HepG2 (cell line): ENCODE data around the gene RESP18. TPM values are rescaled to one million over a fixed set of nuclear protein-coding genes. Genes with fewer than 3 reads are reported as not detected.

Experiments used
- ARNT ChIP-seq: fragments of 450-650 bp; IDR thresholded peaks from 2 replicates; pipeline ENCODE4 v1.6.1; 2017
- ATM ChIP-seq: fragments of 450-650 bp; IDR thresholded peaks from 2 replicates; pipeline ENCODE4 v1.7.1; 2017; ENCODE audit warnings: mild to moderate bottlenecking, borderline replicate concordance
- BATF2 ChIP-seq: sonication (generic); formaldehyde crosslinking; IDR thresholded peaks from 2 replicates; pipeline ENCODE4 v1.8.0; 2022; ENCODE audit warnings: mild to moderate bottlenecking, missing genetic modification reagents, moderate library complexity
- CBX5 ChIP-seq: sonication (generic); formaldehyde crosslinking; IDR thresholded peaks from 2 replicates; pipeline ENCODE4 v1.4.0; 2020; ENCODE audit warnings: missing genetic modification reagents, borderline replicate concordance
- CENPBD1 ChIP-seq: sonication (generic); formaldehyde crosslinking; IDR thresholded peaks from 2 replicates; pipeline ENCODE4 v1.8.0; 2022; ENCODE audit warnings: missing genetic modification reagents, low read depth, mild to moderate bottlenecking, borderline replicate concordance
- GABPB1 ChIP-seq: IDR thresholded peaks from 2 replicates; pipeline ENCODE4 v1.6.1; 2016; ENCODE audit warnings: mild to moderate bottlenecking, missing genetic modification reagents, moderate library complexity, missing compliant biosample characterization
- GATA4 ChIP-seq: sonication (generic); IDR thresholded peaks from 2 replicates; pipeline ENCODE4 v1.6.1; 2016; ENCODE audit warnings: antibody characterized with exemption, low read depth, borderline replicate concordance
- GFI1 ChIP-seq: sonication (generic); formaldehyde crosslinking; IDR thresholded peaks from 2 replicates; pipeline ENCODE4 v1.5.0; 2020; ENCODE audit warnings: missing genetic modification reagents, mild to moderate bottlenecking, borderline replicate concordance
- JUN ChIP-seq: sonication (generic); formaldehyde crosslinking; IDR thresholded peaks from 2 replicates; pipeline ENCODE4 v1.4.0; 2020; ENCODE audit warnings: mild to moderate bottlenecking, missing genetic modification reagents
- MED13 ChIP-seq: sonication (generic); formaldehyde crosslinking; IDR thresholded peaks from 2 replicates; pipeline ENCODE4 v1.5.0; 2020; ENCODE audit warnings: missing genetic modification reagents
- PHF20 ChIP-seq: sonication (generic); formaldehyde crosslinking; IDR thresholded peaks from 2 replicates; pipeline ENCODE4 v1.5.0; 2020; ENCODE audit warnings: mild to moderate bottlenecking, missing genetic modification reagents
- PHF8 ChIP-seq: sonication (generic); formaldehyde crosslinking; IDR thresholded peaks from 2 replicates; pipeline ENCODE4 v1.5.0; 2020; ENCODE audit warnings: missing genetic modification reagents
- POLR2A ChIP-seq, 2 experiments: IDR thresholded peaks; 2 replicates each; pipeline ENCODE4 v1.6.1; 2011; ENCODE audit warnings: low read depth in 2 of 2, low read length in 2 of 2, mild to moderate bottlenecking in 1 of 2, moderate library complexity in 1 of 2; ENCODE audit not compliant: insufficient read depth in 1 of 2
- SP1 ChIP-seq, 2 experiments: fragments of 450-650 bp in 1 of 2; sonication (generic) in 1 of 2; formaldehyde crosslinking in 1 of 2; IDR thresholded peaks; 2 replicates each; pipeline versions ENCODE4 v1.4.0 to v1.6.1; 2016 to 2020; ENCODE audit warnings: missing genetic modification reagents in 1 of 2
- SSRP1 ChIP-seq: IDR thresholded peaks from 2 replicates; pipeline ENCODE4 v1.6.1; 2016; ENCODE audit warnings: control low read depth
- TARDBP ChIP-seq: sonication (generic); formaldehyde crosslinking; IDR thresholded peaks from 2 replicates; pipeline ENCODE4 v1.8.0; 2022; ENCODE audit warnings: mild to moderate bottlenecking, missing genetic modification reagents
- TBP ChIP-seq: sonication (generic); formaldehyde crosslinking; IDR thresholded peaks from 2 replicates; pipeline ENCODE4 v1.5.0; 2020; ENCODE audit warnings: missing genetic modification reagents
- ZBTB7B ChIP-seq: sonication (generic); formaldehyde crosslinking; IDR thresholded peaks from 2 replicates; pipeline ENCODE4 v1.4.0; 2020; ENCODE audit warnings: missing genetic modification reagents
- ZNF232 ChIP-seq: sonication (generic); formaldehyde crosslinking; IDR thresholded peaks from 2 replicates; pipeline ENCODE4 v1.4.0; 2020; ENCODE audit warnings: missing genetic modification reagents, borderline replicate concordance
- ZNF451 ChIP-seq: sonication (generic); formaldehyde crosslinking; IDR thresholded peaks from 2 replicates; pipeline ENCODE4 v1.5.0; 2020; ENCODE audit warnings: mild to moderate bottlenecking, missing genetic modification reagents
- ZNF503 ChIP-seq: sonication (generic); formaldehyde crosslinking; IDR thresholded peaks from 2 replicates; pipeline ENCODE4 v1.4.0; 2020; ENCODE audit warnings: missing genetic modification reagents
- ZNF552 ChIP-seq: sonication (generic); formaldehyde crosslinking; IDR thresholded peaks from 2 replicates; pipeline ENCODE4 v1.9.0; 2022; ENCODE audit warnings: missing genetic modification reagents, mild to moderate bottlenecking, borderline replicate concordance
- ZNF569 ChIP-seq: sonication (generic); formaldehyde crosslinking; IDR thresholded peaks from 2 replicates; pipeline ENCODE4 v1.5.0; 2020; ENCODE audit warnings: mild to moderate bottlenecking, missing genetic modification reagents, moderate library complexity, borderline replicate concordance
- ZNF713 ChIP-seq: sonication (generic); formaldehyde crosslinking; IDR thresholded peaks from 2 replicates; pipeline ENCODE4 v1.4.0; 2020; ENCODE audit warnings: mild to moderate bottlenecking, missing genetic modification reagents
- polyA plus RNA-seq, 8 experiments: library from polyadenylated mRNA; depleted of rRNA in 3 of 8; stranded (reverse) in 7 of 8; unstranded in 1 of 8; fragments of >200 nt; fragmentation: Illumina TruSeq in 4 of 8; extraction: Trizol in 4 of 8; gene quantifications; 2 replicates each; pipeline versions ENCODE4 v1.2.1 to v1.2.3, GENCODE V29; 2011 to 2016; ENCODE audit warnings: low read depth in 4 of 8, missing spikeins in 1 of 8, mixed read lengths in 1 of 8; ENCODE audit not compliant: insufficient read depth in 1 of 8
- total RNA-seq, 5 experiments: library from RNA; depleted of rRNA; stranded (reverse); fragments of >200 nt; fragmentation: Illumina TruSeq; extraction: Trizol; gene quantifications; 2 replicates each; pipeline ENCODE4 v1.2.3, GENCODE V29; 2016; ENCODE audit warnings: low read depth in 1 of 5
- TF ChIP-seq, protein P1 (sequence below): sonication (generic); formaldehyde crosslinking; IDR thresholded peaks from 2 replicates; pipeline ENCODE4 v1.5.1; 2020; ENCODE audit warnings: missing genetic modification reagents, mild to moderate bottlenecking, borderline replicate concordance

RESP18 gene
- total and polyA plus RNA-seq, 2 of the 13 experiments (the other 11 are each of a cell fraction or from before 2014, with no cell fraction given), result not detected

- no peak for TF ChIP-seq ZNF569
- TF ChIP-seq, protein P1, sequence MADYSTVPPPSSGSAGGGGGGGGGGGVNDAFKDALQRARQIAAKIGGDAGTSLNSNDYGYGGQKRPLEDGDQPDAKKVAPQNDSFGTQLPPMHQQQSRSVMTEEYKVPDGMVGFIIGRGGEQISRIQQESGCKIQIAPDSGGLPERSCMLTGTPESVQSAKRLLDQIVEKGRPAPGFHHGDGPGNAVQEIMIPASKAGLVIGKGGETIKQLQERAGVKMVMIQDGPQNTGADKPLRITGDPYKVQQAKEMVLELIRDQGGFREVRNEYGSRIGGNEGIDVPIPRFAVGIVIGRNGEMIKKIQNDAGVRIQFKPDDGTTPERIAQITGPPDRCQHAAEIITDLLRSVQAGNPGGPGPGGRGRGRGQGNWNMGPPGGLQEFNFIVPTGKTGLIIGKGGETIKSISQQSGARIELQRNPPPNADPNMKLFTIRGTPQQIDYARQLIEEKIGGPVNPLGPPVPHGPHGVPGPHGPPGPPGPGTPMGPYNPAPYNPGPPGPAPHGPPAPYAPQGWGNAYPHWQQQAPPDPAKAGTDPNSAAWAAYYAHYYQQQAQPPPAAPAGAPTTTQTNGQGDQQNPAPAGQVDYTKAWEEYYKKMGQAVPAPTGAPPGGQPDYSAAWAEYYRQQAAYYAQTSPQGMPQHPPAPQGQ (CRISPR knock-in tag), result no peak
- peak; percentile 81 for TF ChIP-seq TARDBP (CRISPR knock-in tag)
- peak; percentile 90 for TF ChIP-seq GABPB1 (CRISPR knock-in tag)
- peak; percentile 91; the same call in 1 of the 2 replicates for TF ChIP-seq ZNF232
- no peak for TF ChIP-seq MED13 (CRISPR knock-in tag)
- no peak; the same call in 1 of the 2 replicates for TF ChIP-seq ZNF713 (CRISPR knock-in tag)
- peak; percentile 48 to 70; a peak in 3 of 4 replicates for TF ChIP-seq POLR2A (IDR thresholded peaks at IDR 0.05; ENCODE audit: insufficient read depth in 1 of 2, low read depth in 2 of 2, low read length in 2 of 2)
- TF ChIP-seq ZNF552 (CRISPR knock-in tag), result peak; percentile 54; the same call in 1 of the 2 replicates
- peak; percentile 96; the same call in 1 of the 2 replicates for TF ChIP-seq ZNF451 (CRISPR knock-in tag)
- no peak for TF ChIP-seq GATA4
- peak; percentile 54 for TF ChIP-seq JUN (CRISPR knock-in tag)
- 0 out of 2 replicates have a peak, but pooled peaks have one; percentile 12 for TF ChIP-seq ATM
- no peak for TF ChIP-seq ARNT
- TF ChIP-seq TBP (CRISPR knock-in tag), result no peak
- no peak for TF ChIP-seq SP1 (IDR thresholded peaks at IDR 0.05)
- peak; percentile 95 for TF ChIP-seq SP1 (CRISPR knock-in tag; IDR thresholded peaks at IDR 0.05)
- TF ChIP-seq PHF20 (CRISPR knock-in tag), result peak; percentile 63; the same call in 1 of the 2 replicates
- TF ChIP-seq ZBTB7B (CRISPR knock-in tag), result peak; percentile 73
- TF ChIP-seq ZNF503 (CRISPR knock-in tag), result no peak; the same call in 1 of the 2 replicates
- TF ChIP-seq CENPBD1 (CRISPR knock-in tag), result peak; percentile 19; the same call in 1 of the 2 replicates
- TF ChIP-seq GFI1, result peak; percentile 56; the same call in 1 of the 2 replicates
- TF ChIP-seq PHF8 (CRISPR knock-in tag), result peak; percentile 89
- no peak for TF ChIP-seq BATF2
- TF ChIP-seq CBX5 (CRISPR knock-in tag), result peak; percentile 86; the same call in 1 of the 2 replicates
- 0 out of 2 replicates have a peak, but pooled peaks have one; percentile 59 for TF ChIP-seq SSRP1 (CRISPR knock-in tag)
Measured at GRCh38 chr2:219294356-219295351, 37.9 kb downstream of the RESP18 start (continued).
